H1 (cell line): Measurements from ENCODE around the gene TBRG4. TPM values are rescaled to one million over a fixed set of nuclear protein-coding genes. Genes with fewer than 3 reads are reported as not detected.

Source experiments
- CHD7 ChIP-seq: fragments of 300-600 bp; sonication (generic); IDR thresholded peaks from 2 replicates; pipeline ENCODE4 v1.7.1; 2012; ENCODE audit warnings: low read length, moderate library complexity, mild to moderate bottlenecking, inconsistent platforms; ENCODE audit not compliant: insufficient replicate concordance
- CTBP2 ChIP-seq: IDR thresholded peaks from 2 replicates; pipeline ENCODE4 v1.7.0; 2011; ENCODE audit warnings: borderline replicate concordance, mild to moderate bottlenecking, moderate library complexity, mixed read lengths, low read length; ENCODE audit not compliant: insufficient read depth, insufficient read length
- HDAC6 ChIP-seq: IDR thresholded peaks from one replicate; pipeline ENCODE4 v1.7.1; 2012; ENCODE audit warnings: low read depth, mild to moderate bottlenecking, inconsistent platforms, low read length, moderate library complexity
- RFX5 ChIP-seq: IDR thresholded peaks from 2 replicates; pipeline ENCODE4 v1.6.1; 2011; ENCODE audit warnings: low read depth, low read length, improper control_type of control experiment, borderline replicate concordance
- polyA plus RNA-seq, 7 experiments: library from polyadenylated mRNA; depleted of rRNA in 3 of 7; stranded (reverse) in 5 of 7; unstranded in 2 of 7; fragments of >200 nt in 5 of 7; fragments of 200-250 nt in 2 of 7; gene quantifications; 1 replicate in 5 of 7; 2 replicates in 1 of 7; 4 replicates in 1 of 7; pipeline versions ENCODE4 v1.2.1 to v1.2.3, GENCODE V29; 2011 to 2013; ENCODE audit warnings: missing spikeins in 2 of 7, mixed read lengths in 2 of 7
- total RNA-seq: library from RNA; stranded (reverse); fragmentation: NEBNext Ultra II Directional; extraction: Animal tissue kit (Norgen Biotek cat#: 25700); gene quantifications from 2 replicates; pipeline ENCODE4 v1.2.1, GENCODE V29; 2021
- TF ChIP-seq, protein P1 (sequence below): IDR thresholded peaks from 2 replicates; pipeline ENCODE4 v1.6.1; 2012; ENCODE audit warnings: low read length, inconsistent platforms

TBRG4 gene
- total and polyA plus RNA-seq, 2 of the 8 experiments (the other 6 are each of a cell fraction or from before 2014, with no cell fraction given), result 110 to 137 TPM

GRCh38 chr7:45117582-45117981 is 6.1 kb upstream of the TBRG4 start (continued):
- TF ChIP-seq CHD7 (no peak), CTBP2 (no peak), HDAC6 (no peak), RFX5 (no peak)
- TF ChIP-seq, protein P1, sequence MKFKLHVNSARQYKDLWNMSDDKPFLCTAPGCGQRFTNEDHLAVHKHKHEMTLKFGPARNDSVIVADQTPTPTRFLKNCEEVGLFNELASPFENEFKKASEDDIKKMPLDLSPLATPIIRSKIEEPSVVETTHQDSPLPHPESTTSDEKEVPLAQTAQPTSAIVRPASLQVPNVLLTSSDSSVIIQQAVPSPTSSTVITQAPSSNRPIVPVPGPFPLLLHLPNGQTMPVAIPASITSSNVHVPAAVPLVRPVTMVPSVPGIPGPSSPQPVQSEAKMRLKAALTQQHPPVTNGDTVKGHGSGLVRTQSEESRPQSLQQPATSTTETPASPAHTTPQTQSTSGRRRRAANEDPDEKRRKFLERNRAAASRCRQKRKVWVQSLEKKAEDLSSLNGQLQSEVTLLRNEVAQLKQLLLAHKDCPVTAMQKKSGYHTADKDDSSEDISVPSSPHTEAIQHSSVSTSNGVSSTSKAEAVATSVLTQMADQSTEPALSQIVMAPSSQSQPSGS, result no peak
- TF ChIP-seq, all 59 proteins: peak for 0
